Cardiac muscle cell (in vitro differentiated cells and primary cell): ENCODE data around the gene KLHL33. TPM values are rescaled to one million over a fixed set of nuclear protein-coding genes. Genes with fewer than 3 reads are reported as not detected.

Experiments used
- DNase-seq, 2 donors: peaks; one replicate each; pipeline versions ENCODE4 v3.0.0 to v3.0.0-alpha.2; 2010 to 2017; ENCODE audit warnings: low read depth in 1 of 2, low spot score in 1 of 2
- H3K27ac ChIP-seq: fragments of 200-600 bp; sonication (generic); 2 replicates; pipeline ENCODE4 v1.5.1; 2016
- H3K27me3 ChIP-seq: fragments of 200-600 bp; sonication (generic); 2 replicates; pipeline ENCODE4 v1.6.0; 2016; ENCODE audit warnings: control low read depth
- H3K36me3 ChIP-seq: fragments of 200-600 bp; sonication (generic); 2 replicates; pipeline ENCODE4 v1.5.1; 2016; ENCODE audit warnings: control low read depth
- H3K4me1 ChIP-seq: fragments of 200-600 bp; sonication (generic); 2 replicates; pipeline ENCODE4 v1.8.1; 2017; ENCODE audit warnings: low read depth, mild to moderate bottlenecking, mixed run types
- H3K4me3 ChIP-seq: fragments of 200-600 bp; sonication (generic); 2 replicates; pipeline ENCODE4 v1.5.1; 2016; ENCODE audit warnings: mild to moderate bottlenecking
- H3K9me3 ChIP-seq: fragments of 200-600 bp; sonication (generic); 2 replicates; pipeline ENCODE4 v1.5.1; 2017; ENCODE audit warnings: low read depth, mild to moderate bottlenecking, control low read depth
- CTCF ChIP-seq: IDR thresholded peaks from 2 replicates; pipeline ENCODE4 v1.5.1; 2012; ENCODE audit warnings: low read depth, mild to moderate bottlenecking, low read length
- polyA plus RNA-seq: library from polyadenylated mRNA; unstranded; fragments of >200 nt; fragmentation: Nextera tagmentation; extraction: Ambion mirVana; gene quantifications from 2 replicates; pipeline ENCODE4 v1.2.1, GENCODE V29; 2016
- total RNA-seq: library from RNA; depleted of rRNA; stranded (reverse); fragments of >200 nt; gene quantifications from 2 replicates; pipeline ENCODE4 v1.2.3, GENCODE V29; 2016

The KLHL33 gene
- total and polyA plus RNA-seq, 2 experiments from 2014 or later: not detected

DNA sequence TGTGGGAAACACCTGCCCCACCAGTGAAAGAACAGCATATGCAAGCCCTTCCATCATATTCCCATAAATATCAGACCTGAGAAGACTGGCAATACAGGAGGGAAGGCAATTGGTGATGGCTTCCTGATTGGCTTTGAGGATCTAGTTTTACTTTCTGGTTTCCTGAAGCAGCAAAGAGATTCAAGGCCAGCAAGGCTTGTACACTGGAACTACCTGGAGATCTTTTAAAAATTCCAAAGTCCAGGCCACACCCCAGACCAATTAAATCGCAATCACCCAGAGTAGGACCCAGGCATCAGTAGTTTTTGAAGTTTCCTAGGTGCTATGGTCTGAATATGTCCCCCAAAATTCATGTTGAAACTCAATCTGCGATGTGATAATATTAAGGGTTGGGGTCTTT, 19.7 kb downstream of the KLHL33 start:
- Histone ChIP-seq H3K36me3 (no peaks in the 10 kb centered on the region), H3K9me3 (no peaks in the 10 kb centered on the region), H3K27ac (no peak overlapping the region), H3K4me1 (no peaks in the 10 kb centered on the region), H3K27me3 (no peaks in the 10 kb centered on the region), H3K4me3 (no peak overlapping the region)
- no peak for TF ChIP-seq CTCF
- DNase-seq: no peak

- peak; percentile 53 to 73 for DNase-seq
- TF ChIP-seq CTCF: peak; percentile 71
Observed at GRCh38 chr14:20415782-20416206, 20.2 kb downstream of the KLHL33 start.

DNA sequence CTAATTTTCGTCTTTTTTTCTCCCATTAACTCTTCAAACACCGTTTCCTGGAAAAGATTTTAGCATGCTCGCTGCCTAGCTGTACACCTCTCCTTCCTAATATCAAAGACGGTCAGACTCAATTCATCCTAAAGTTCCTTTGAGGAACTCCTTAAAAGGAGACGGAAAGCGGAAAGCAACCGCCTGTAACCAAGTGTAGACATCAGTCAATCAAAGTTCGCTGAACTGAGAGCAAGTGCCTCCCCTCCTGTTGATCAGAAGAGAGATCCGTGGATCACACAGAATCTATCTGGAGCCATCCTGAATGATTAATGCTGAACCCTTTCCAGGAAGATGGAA, 22.3 kb downstream of the KLHL33 start:
- H3K9me3 ChIP-seq: no peaks in the 10 kb centered on the region
- DNase-seq: peak in 1 of 2 donors; percentile 6
- H3K27me3 ChIP-seq: no peaks in the 10 kb centered on the region
- H3K4me3 ChIP-seq: peak overlapping the region; percentile 70
- no peaks in the 10 kb centered on the region for H3K4me1 ChIP-seq
- H3K27ac ChIP-seq: peak overlapping the region; percentile 91
- no peak for TF ChIP-seq CTCF
- H3K36me3 ChIP-seq: no peaks in the 10 kb centered on the region

More at GRCh38 chr14:20415782-20416206, 20.2 kb downstream of the KLHL33 start:
- H3K27ac ChIP-seq: no peak overlapping the region
- H3K27me3 ChIP-seq: no peaks in the 10 kb centered on the region
- H3K36me3 ChIP-seq: no peaks in the 10 kb centered on the region
- H3K4me1 ChIP-seq: no peaks in the 10 kb centered on the region
- no peak overlapping the region for H3K4me3 ChIP-seq
- no peaks in the 10 kb centered on the region for H3K9me3 ChIP-seq

DNA sequence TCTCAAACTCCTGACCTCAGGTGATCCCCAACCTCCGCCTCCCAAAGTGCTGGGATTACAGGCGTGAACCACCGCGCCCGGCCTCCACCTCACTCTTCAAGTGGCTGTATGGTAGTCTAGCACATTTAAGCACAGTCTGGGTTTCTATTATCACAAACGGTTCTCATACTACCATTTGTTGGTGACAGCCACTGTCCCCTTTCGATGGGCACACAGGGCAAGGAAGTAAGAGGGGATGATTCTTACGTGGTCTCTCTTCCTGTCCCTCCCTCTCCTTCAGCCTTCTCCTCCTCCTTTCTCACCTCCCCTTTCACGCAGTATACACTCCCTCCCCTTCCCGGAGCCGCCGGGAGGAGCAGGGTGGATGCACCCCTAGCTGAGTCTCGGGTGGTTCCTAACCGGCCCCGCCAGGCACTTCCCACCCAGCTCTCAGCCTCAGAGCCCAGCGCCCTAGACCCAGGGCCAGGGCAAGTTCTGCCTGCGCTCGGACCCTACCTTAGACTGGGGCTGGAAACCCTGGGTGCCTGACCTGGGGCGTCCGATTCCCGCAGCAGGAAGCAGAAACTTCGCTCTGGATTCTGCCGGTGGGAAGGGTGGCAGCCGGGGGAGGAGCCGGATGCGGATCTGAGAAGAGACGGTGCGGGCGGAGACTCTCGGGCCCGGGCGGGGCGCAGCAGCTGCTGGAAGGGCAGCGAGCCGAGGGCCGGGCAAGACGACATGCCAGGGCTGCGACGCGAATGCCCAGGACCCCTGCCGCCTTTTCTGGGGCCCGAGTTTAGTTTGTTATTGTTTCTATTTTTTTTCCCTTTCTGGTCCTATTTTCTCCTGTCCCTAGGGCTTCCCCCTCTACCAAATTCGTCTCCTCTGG, 22.9 kb downstream of the KLHL33 start, which contains the start of gene TEP1:
Gene TEP1, minus strand, starts transcription at position 626 of the 868 bp plus-strand sequence. CDS start 5,062 bp downstream, outside the sequence.
- no peaks in the 10 kb centered on the region for H3K27me3 ChIP-seq
- no peak for TF ChIP-seq CTCF
- peak; percentile 87 to 92 for DNase-seq
- no peaks in the 10 kb centered on the region for H3K4me1 ChIP-seq
- H3K36me3 ChIP-seq: no peaks in the 10 kb centered on the region
- H3K4me3 ChIP-seq: peak within 1 kb of the TSS; percentile 70
- peak within 1 kb of the TSS; percentile 91 for H3K27ac ChIP-seq
- no peaks in the 10 kb centered on the region for H3K9me3 ChIP-seq

- Histone ChIP-seq H3K27ac (peak overlapping the region; percentile 91), H3K4me1 (no peaks in the 10 kb centered on the region), H3K4me3 (peak overlapping the region; percentile 70), H3K27me3 (no peaks in the 10 kb centered on the region), H3K36me3 (peaks cover 5% of the 10 kb centered on the region), H3K9me3 (no peaks in the 10 kb centered on the region)
- DNase-seq: peak in 1 of 2 donors; percentile 16
- TF ChIP-seq CTCF: no peak
Observed at GRCh38 chr14:20412411-20412810, 23.6 kb downstream of the KLHL33 start.
